K562 (cell line): Measurements from ENCODE around the gene RTP5.

Experiments
- BACH1 ChIP-seq: fragments of 200-800 bp; sonication (Bioruptor generic); IDR thresholded peaks from 2 replicates; pipeline ENCODE4 v1.6.1; 2016; ENCODE audit warnings: missing genetic modification characterization, missing compliant biosample characterization
- NELFE ChIP-seq: IDR thresholded peaks from 2 replicates; pipeline ENCODE4 v1.6.1; 2011; ENCODE audit warnings: mild to moderate bottlenecking; ENCODE audit not compliant: insufficient read depth, insufficient read length
- SIN3A ChIP-seq, 2 experiments: fragments of 150-350 bp in 1 of 2; IDR thresholded peaks; 2 replicates each; pipeline ENCODE4 v1.6.1; 2011 to 2016; ENCODE audit warnings: borderline replicate concordance in 2 of 2, low read depth in 2 of 2, low read length in 2 of 2, mild to moderate bottlenecking in 2 of 2, moderate library complexity in 2 of 2; ENCODE audit not compliant: control insufficient read depth in 1 of 2
- TAF1 ChIP-seq: IDR thresholded peaks from 2 replicates; pipeline ENCODE4 v1.6.1; 2011; ENCODE audit warnings: mild to moderate bottlenecking, low read length, moderate library complexity; ENCODE audit not compliant: insufficient read depth, control insufficient read depth, severe bottlenecking; ENCODE audit errors: extremely low read depth
- TAF9B ChIP-seq: fragments of 450-650 bp; IDR thresholded peaks from 2 replicates; pipeline ENCODE4 v1.6.1; 2018; ENCODE audit warnings: mild to moderate bottlenecking; ENCODE audit not compliant: partially characterized antibody

GRCh38 chr2:241837197-241837965 is 32.1 kb upstream of the RTP5 start:
- TF ChIP-seq TAF1 (no peak), NELFE (no peak), TAF9B (no peak), BACH1 (tag) (no peak), SIN3A (IDR thresholded peaks at IDR 0.05; ENCODE audit: borderline replicate concordance in 2 of 2, control insufficient read depth in 1 of 2, low read depth in 2 of 2, low read length in 2 of 2) (no peak)
